KOPT-K1 (cell line): Measurements from ENCODE around the gene OR2AE1.

Source experiments
- H3K27ac ChIP-seq: fragments of 200-600 bp; sonication (generic); 2 replicates; pipeline ENCODE4 v1.5.1; 2016; ENCODE audit warnings: antibody characterized with exemption, mild to moderate bottlenecking, low read depth, low read length; ENCODE audit not compliant: poor library complexity, severe bottlenecking
- H3K36me3 ChIP-seq: fragments of 200-600 bp; sonication (generic); 2 replicates; pipeline ENCODE4 v1.5.1; 2017; ENCODE audit warnings: antibody characterized with exemption, mild to moderate bottlenecking, low read length, moderate library complexity; ENCODE audit not compliant: insufficient read depth
- H3K9me3 ChIP-seq: fragments of 200-600 bp; sonication (generic); 2 replicates; pipeline ENCODE4 v1.5.1; 2017; ENCODE audit warnings: antibody characterized with exemption, low read length, mild to moderate bottlenecking; ENCODE audit not compliant: insufficient read depth, poor library complexity, severe bottlenecking

OR2AE1 gene

GRCh38 chr7:99837649-99838361 lies 39.0 kb downstream of the OR2AE1 start:
- Histone ChIP-seq H3K27ac (no peak overlapping the region), H3K36me3 (no peaks in the 10 kb centered on the region), H3K9me3 (no peaks in the 10 kb centered on the region)

DNA sequence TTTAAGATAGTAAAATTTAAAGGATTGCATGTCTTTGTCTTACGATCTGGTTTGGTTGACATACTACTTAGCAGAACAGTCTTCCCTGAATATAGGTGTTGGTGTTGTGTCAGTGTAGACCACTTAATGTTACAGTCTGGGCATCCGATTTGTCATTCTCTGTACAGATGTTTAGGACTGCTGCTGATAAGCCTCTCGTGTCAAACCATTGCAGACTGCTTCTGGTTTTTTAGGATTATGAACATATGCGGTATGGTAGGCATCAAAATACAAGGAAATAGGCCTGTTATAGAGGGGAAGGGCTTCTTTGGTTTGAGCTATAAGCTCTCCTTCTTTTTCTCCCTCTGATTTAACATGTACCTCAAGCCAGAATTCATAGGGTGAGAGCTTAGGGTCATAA lies 41.6 kb downstream of the OR2AE1 start:
- no peak overlapping the region for H3K27ac ChIP-seq
- no peaks in the 10 kb centered on the region for H3K9me3 ChIP-seq
- no peaks in the 10 kb centered on the region for H3K36me3 ChIP-seq

DNA sequence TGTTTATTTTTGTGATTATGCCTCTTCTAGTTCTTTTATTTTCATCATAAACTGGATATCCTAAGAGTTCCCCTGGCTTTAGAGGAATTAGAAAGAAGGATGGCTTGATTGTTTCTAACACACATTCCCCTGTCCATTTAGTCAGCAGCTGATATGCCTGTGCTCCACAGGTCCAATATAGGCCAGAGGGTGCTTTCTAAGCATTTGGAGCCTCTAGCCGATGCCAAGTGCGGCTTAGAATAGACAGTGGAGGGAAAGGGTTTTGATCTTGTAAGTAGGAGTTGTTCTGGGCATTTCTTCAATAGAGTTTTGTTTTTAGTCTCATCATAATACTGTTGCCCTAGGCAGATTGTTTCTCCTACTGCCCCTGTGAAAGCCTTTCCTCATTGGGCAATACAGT lies 42.5 kb downstream of the OR2AE1 start:
- no peaks in the 10 kb centered on the region for H3K36me3 ChIP-seq
- no peak overlapping the region for H3K27ac ChIP-seq
- no peaks in the 10 kb centered on the region for H3K9me3 ChIP-seq

DNA sequence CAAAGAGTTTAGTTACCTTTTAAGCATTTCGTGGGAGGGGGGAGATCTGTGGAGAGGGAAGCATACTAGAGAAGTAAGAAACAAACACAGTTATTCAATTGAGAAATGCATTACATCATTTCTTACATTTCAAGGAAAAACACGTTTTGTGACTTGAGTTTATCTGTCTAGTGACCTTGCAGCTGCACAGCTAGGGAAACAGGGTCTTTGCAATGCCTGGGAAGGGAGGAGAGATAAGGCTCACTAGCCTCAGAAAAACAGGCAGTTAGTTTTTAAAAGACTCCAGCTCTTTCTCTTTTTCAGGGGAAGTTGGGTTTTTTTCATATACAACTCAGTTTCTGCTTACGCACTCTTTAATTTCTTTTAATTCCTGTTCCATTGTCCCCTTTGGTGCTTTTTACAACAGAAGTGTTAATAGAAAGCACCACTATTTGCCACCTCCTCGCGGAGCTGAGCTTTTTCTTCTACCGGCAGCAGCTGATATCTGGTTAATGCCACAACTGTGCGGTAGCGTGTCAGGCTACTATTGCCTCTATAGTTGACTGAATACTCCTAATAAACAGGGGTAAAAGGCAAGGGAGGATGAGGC lies 43.5 kb downstream of the OR2AE1 start:
- Histone ChIP-seq H3K36me3 (no peaks in the 10 kb centered on the region), H3K9me3 (no peaks in the 10 kb centered on the region), H3K27ac (no peak overlapping the region)

GRCh38 chr7:99831595-99831994 lies 45.2 kb downstream of the OR2AE1 start:
- Histone ChIP-seq H3K36me3 (no peaks in the 10 kb centered on the region), H3K9me3 (no peaks in the 10 kb centered on the region), H3K27ac (no peak overlapping the region)

DNA sequence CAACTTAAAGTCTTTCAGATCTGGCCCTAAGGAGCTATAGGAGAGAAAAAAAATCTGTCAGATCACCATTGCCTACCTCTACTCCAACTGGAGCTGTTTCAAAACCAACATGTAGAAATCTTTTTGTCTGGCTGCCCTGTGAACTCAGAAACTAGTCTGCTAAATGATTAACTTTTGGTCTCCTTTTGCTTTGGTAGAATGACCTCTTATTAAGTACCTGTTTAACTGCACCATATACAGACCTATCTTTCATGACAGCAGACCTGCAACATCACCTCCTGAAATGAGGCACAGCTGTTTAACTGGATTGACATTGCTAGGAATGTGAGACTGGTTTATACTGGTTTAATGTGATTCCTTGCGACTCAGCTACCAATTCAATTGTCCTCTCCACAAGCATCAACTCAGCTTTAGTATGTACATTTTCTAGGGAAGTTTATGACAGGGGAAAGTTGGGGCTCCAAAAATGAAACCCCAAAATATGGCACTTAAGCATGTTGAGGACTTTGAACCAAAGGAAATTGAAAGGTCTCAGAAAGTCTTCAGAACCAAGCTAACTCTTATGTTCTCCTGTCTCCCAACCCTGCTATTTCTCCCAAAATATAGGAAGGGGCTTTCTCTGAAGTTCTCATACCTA lies 47.2 kb downstream of the OR2AE1 start:
- no peaks in the 10 kb centered on the region for H3K36me3 ChIP-seq
- H3K9me3 ChIP-seq = no peaks in the 10 kb centered on the region
- H3K27ac ChIP-seq = no peak overlapping the region

DNA sequence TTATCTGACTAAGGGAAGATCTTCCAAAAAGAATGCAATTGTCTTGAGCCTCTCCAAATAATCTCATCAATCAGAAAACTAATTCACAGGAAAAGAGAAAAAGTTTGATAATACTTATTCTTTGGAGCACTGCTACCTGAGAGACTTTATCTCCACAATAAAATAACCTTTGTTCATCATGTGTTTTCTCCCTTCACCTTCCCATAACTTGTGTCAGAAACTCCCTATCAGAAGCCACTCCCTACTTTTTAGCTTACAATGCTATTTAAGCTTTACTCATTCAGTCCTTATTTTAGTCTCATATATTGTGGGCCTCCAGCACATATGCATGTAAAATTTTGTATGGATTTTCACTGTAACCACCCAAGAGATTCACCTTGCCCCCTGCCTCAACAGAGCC lies 48.0 kb downstream of the OR2AE1 start:
- peaks cover 5% of the 10 kb centered on the region for H3K9me3 ChIP-seq
- no peak overlapping the region for H3K27ac ChIP-seq
- no peaks in the 10 kb centered on the region for H3K36me3 ChIP-seq

DNA sequence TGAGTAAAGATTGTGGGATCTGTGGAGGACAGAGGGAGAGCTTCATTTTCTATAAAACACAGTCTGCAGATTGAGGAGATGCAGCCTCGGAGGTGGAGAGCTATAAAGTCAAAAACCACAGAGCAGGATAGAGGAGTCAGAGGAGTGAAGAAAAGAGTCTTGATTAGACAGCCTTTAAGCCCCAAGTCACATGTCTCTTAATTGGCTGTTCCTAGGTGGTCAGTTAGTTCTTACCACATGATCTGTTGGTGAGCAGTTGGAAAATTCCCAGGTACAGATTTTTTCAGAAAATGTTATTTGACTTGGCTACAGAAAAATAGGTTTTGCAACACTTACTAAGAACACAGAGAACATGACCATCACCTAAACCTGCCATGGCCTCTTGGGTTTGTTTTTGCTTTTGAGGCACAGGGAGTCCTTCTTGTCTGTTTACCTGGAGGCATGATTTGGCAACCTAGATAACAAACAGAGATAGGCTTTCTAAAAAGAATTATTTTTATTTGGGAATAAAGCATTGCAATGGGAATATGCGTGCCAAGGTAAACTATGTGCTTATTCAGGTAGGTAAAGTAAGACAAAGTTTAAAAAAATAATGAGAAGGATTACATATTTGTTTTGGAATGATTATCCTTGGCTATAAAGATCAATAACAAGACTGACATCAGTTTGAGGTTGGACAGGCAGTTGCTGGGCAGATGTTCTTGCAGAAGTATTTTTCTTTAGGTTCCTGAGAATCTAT lies 49.6 kb downstream of the OR2AE1 start:
- Histone ChIP-seq H3K27ac (no peak overlapping the region), H3K36me3 (no peaks in the 10 kb centered on the region), H3K9me3 (peaks cover 12% of the 10 kb centered on the region)
